HCT116 (cell line): Measurements from ENCODE around the gene THBD. TPM values are rescaled to one million over a fixed set of nuclear protein-coding genes. Genes with fewer than 3 reads are reported as not detected.
A peak's percentile ranks its signal among the peaks of the same experiment; 100 is the strongest.

Experiments
- ATAC-seq: fragments of 200-7000 bp; cut with Tn5 transposase; 2 replicates; pipeline ENCODE4 v1.9.1; 2020; ENCODE audit warnings: mild to moderate bottlenecking, moderate library complexity
- BruUV-seq: library from RNA; stranded (reverse); fragments of 400-500 nt; replicated peaks from 2 replicates; lab custom pipeline; 2021; lab: Mats Ljungman, UMichigan
- CTCF ChIA-PET: fragments of 300-600 bp; sonication (Branson Sonifier 250); formaldehyde crosslinking; loops from one replicate; lab custom pipeline; 2021; ENCODE audit warnings: antibody characterized with exemption; lab: Charles Lee
- POLR2A ChIA-PET: fragments of 300-600, 350-600 bp; sonication (Branson Sonifier 250); formaldehyde crosslinking; loops from one replicate; lab custom pipeline; 2021; ENCODE audit warnings: antibody characterized with exemption; lab: Charles Lee
- RAD21 ChIA-PET, 2 experiments: fragments of 300-600 bp; sonication (Branson Sonifier 250); formaldehyde crosslinking; loops; one replicate each; lab custom pipeline; 2023; ENCODE audit warnings: low total read pairs in 2 of 2; ENCODE audit not compliant: uncharacterized antibody in 2 of 2, unreplicated experiment in 2 of 2, low non-redundant PET in 1 of 2; lab: Charles Lee
- DNase-seq: peaks from one replicate; pipeline ENCODE4 v3.0.0-alpha.2; 2010; ENCODE audit warnings: low read depth, low spot score
- H2AFZ ChIP-seq: fragments of 200-600 bp; shearing (Covaris generic), sonication (generic); 2 replicates; pipeline ENCODE4 v1.6.1; 2017; ENCODE audit warnings: low read depth, mixed run types, mixed read lengths, antibody characterized with exemption, low read length; ENCODE audit not compliant: poor library complexity, severe bottlenecking
- H3K27ac ChIP-seq: 2 replicates; pipeline ENCODE4 v1.5.1; 2012; ENCODE audit warnings: low read depth, low read length
- H3K27me3 ChIP-seq: fragments of 200-600 bp; sonication (generic); 2 replicates; pipeline ENCODE4 v1.6.1; 2016; ENCODE audit warnings: mixed run types, low read length, mixed read lengths; ENCODE audit not compliant: insufficient read depth
- H3K36me3 ChIP-seq, 2 experiments: fragments of 200-500 bp in 1 of 2; fragments of 200-600 bp in 1 of 2; sonication (Bioruptor generic) in 1 of 2; sonication (generic) in 1 of 2; 2 replicates each; pipeline versions ENCODE4 v1.5.1 to v1.6.1; 2014 to 2016; ENCODE audit warnings: low read length in 2 of 2, inconsistent platforms in 1 of 2, mixed read lengths in 1 of 2, mixed run types in 1 of 2; ENCODE audit not compliant: insufficient read depth in 2 of 2, control insufficient read depth in 1 of 2
- H3K4me1 ChIP-seq, 2 experiments: fragments of 200-600 bp in 1 of 2; sonication (generic) in 1 of 2; 2 replicates each; pipeline versions ENCODE4 v1.5.1 to v1.6.1; 2012 to 2017; ENCODE audit warnings: low read length in 2 of 2, inconsistent platforms in 1 of 2, mild to moderate bottlenecking in 1 of 2, mixed read lengths in 1 of 2, mixed run types in 1 of 2, moderate library complexity in 1 of 2; ENCODE audit not compliant: insufficient read depth in 2 of 2, control insufficient read depth in 1 of 2
- H3K4me2 ChIP-seq: fragments of 200-600 bp; sonication (generic); 2 replicates; pipeline ENCODE4 v1.6.1; 2017; ENCODE audit warnings: mixed run types, low read length, mixed read lengths
- H3K4me3 ChIP-seq, 2 experiments: fragments of 200-600 bp in 1 of 2; sonication (generic) in 1 of 2; replicated peaks in 1 of 2; 2 replicates each; pipeline ENCODE4 v1.5.1; 2011 to 2016; ENCODE audit warnings: low read length in 2 of 2, control low read depth in 1 of 2, low read depth in 1 of 2, mild to moderate bottlenecking in 1 of 2, mixed read lengths in 1 of 2, mixed run types in 1 of 2
- H3K79me2 ChIP-seq: fragments of 200-600 bp; sonication (generic); 2 replicates; pipeline ENCODE4 v1.6.1; 2017; ENCODE audit warnings: mild to moderate bottlenecking, mixed run types, low read length, moderate library complexity, mixed read lengths; ENCODE audit not compliant: insufficient read depth
- H3K9ac ChIP-seq: fragments of 200-600 bp; sonication (generic); 2 replicates; pipeline ENCODE4 v1.6.1; 2016; ENCODE audit warnings: low read length, mixed read lengths
- H3K9me2 ChIP-seq: fragments of 200-600 bp; sonication (generic), shearing (Covaris generic); 2 replicates; pipeline ENCODE4 v1.6.1; 2017; ENCODE audit warnings: mixed run types, mild to moderate bottlenecking, moderate library complexity; ENCODE audit not compliant: insufficient read depth
- H3K9me3 ChIP-seq, 2 experiments: fragments of 200-500 bp in 1 of 2; fragments of 200-600 bp in 1 of 2; sonication (Bioruptor generic) in 1 of 2; sonication (generic) in 1 of 2; 2 replicates each; pipeline ENCODE4 v1.6.1; 2014 to 2017; ENCODE audit warnings: low read length in 2 of 2, mixed read lengths in 2 of 2, inconsistent platforms in 1 of 2, low read depth in 1 of 2, mild to moderate bottlenecking in 1 of 2, mixed run types in 1 of 2, moderate library complexity in 1 of 2; ENCODE audit not compliant: control insufficient read depth in 1 of 2, insufficient read depth in 1 of 2
- H4K20me1 ChIP-seq: fragments of 200-600 bp; sonication (generic), shearing (Covaris generic); 2 replicates; pipeline ENCODE4 v1.6.1; 2017; ENCODE audit warnings: mixed run types, mild to moderate bottlenecking, moderate library complexity; ENCODE audit not compliant: insufficient read depth
- CBX3 ChIP-seq: IDR thresholded peaks from 2 replicates; pipeline ENCODE4 v1.6.1; 2012; ENCODE audit warnings: low read depth
- CTCF ChIP-seq, 3 experiments: fragments of 200-600 bp in 1 of 3; sonication (generic) in 1 of 3; IDR thresholded peaks in 2 of 3; conservative IDR thresholded peaks in 1 of 3; 2 replicates each; pipeline ENCODE4 v1.5.1; 2012 to 2017; ENCODE audit warnings: low read depth in 2 of 3, low read length in 2 of 3, antibody characterized with exemption in 1 of 3, borderline replicate concordance in 1 of 3, control low read depth in 1 of 3, mild to moderate bottlenecking in 1 of 3, mixed read lengths in 1 of 3, mixed run types in 1 of 3, moderate library complexity in 1 of 3; ENCODE audit not compliant: insufficient read depth in 1 of 3
- EZH2 ChIP-seq: fragments of 200-600 bp; sonication (generic); IDR thresholded peaks from 2 replicates; pipeline ENCODE4 v1.6.1; 2017; ENCODE audit warnings: antibody characterized with exemption, mixed run types
- POLR2AphosphoS5 ChIP-seq: IDR thresholded peaks from 2 replicates; pipeline ENCODE4 v1.6.1; 2011; ENCODE audit warnings: mild to moderate bottlenecking, low read depth, low read length, moderate library complexity
- RAD21 ChIP-seq: IDR thresholded peaks from 2 replicates; pipeline ENCODE4 v1.6.1; 2012; ENCODE audit warnings: low read depth, mild to moderate bottlenecking
- ZBTB33 ChIP-seq: IDR thresholded peaks from 2 replicates; pipeline ENCODE4 v1.6.1; 2011; ENCODE audit warnings: mild to moderate bottlenecking, low read length, moderate library complexity; ENCODE audit not compliant: insufficient replicate concordance; ENCODE audit errors: extremely low read depth
- intact Hi-C: fragments of 100-400 bp; cut with micrococcal nuclease; formaldehyde crosslinking; loops from 2 replicates; pipeline ENCODE4 v1.10.0; 2022
- total RNA-seq: library from RNA; stranded (reverse); gene quantifications from one replicate; pipeline ENCODE4 v1.2.1, GENCODE V29; 2021; ENCODE audit not compliant: unreplicated experiment

THBD gene
- total RNA-seq, 1 experiment from 2014 or later = 0.39 TPM

GRCh38 chr20:23058240-23058639 is 8.8 kb upstream of the THBD start:
- ChIA-PET POLR2A (no interaction called here), RAD21 (no interaction called here), CTCF (no interaction called here)
- Histone ChIP-seq H3K4me2 (no peak overlapping the region), H3K27ac (no peak overlapping the region), H3K9me2 (no peaks in the 10 kb centered on the region), H3K79me2 (no peaks in the 10 kb centered on the region), H3K9ac (no peak overlapping the region), H3K27me3 (peaks cover 9% of the 10 kb centered on the region; the same call in 1 of the 2 replicates), H3K9me3 (no peaks in the 10 kb centered on the region), H2AFZ (no peak overlapping the region), H3K4me1 (no peaks in the 10 kb centered on the region; a peak in 1 of 4 replicates), H4K20me1 (no peaks in the 10 kb centered on the region), H3K36me3 (no peaks in the 10 kb centered on the region), H3K4me3 (no peak overlapping the region)
- intact Hi-C loops = loop anchor here (10.0 kb wide), 1 partner anchor 267 kb away; no protein-coding TSS in a partner anchor
- no peak for DNase-seq
- TF ChIP-seq CBX3 = no peak
- TF ChIP-seq POLR2AphosphoS5 = no peak
- TF ChIP-seq RAD21 = 0 out of 2 replicates have a peak, but pooled peaks have one; percentile 12
- TF ChIP-seq CTCF (IDR thresholded peaks at IDR 0.05 in 2 of 3, conservative IDR thresholded peaks at IDR 0.05 in 1 of 3; ENCODE audit: borderline replicate concordance in 1 of 3, insufficient read depth in 1 of 3, low read depth in 2 of 3, low read length in 2 of 3) = peak in 1 of 3 experiments; percentile 9; a peak in 1 of 6 replicates
- TF ChIP-seq ZBTB33 = no peak
- TF ChIP-seq EZH2 = no peak
- no TSS peak for BruUV-seq
- no peak for ATAC-seq
